Activated CD4-positive, CD25-positive, alpha-beta regulatory T cell treated with anti-CD3 and anti-CD28 coated beads, Interleukin-2, amount 50 U/mL, for 16 hours (primary cell): Measurements from ENCODE around the gene MED28.
"Not testable (repeated sequence)": the region's sequence is repeated elsewhere in the genome, so short reads cannot be mapped to it uniquely, and the experiment has no call there.

Source experiments
- DNase-seq: peaks from one replicate; pipeline ENCODE4 v3.0.0-alpha.2; 2020; ENCODE audit warnings: low read depth, low spot score

MED28 gene, protein sequence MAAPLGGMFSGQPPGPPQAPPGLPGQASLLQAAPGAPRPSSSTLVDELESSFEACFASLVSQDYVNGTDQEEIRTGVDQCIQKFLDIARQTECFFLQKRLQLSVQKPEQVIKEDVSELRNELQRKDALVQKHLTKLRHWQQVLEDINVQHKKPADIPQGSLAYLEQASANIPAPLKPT

DNA sequence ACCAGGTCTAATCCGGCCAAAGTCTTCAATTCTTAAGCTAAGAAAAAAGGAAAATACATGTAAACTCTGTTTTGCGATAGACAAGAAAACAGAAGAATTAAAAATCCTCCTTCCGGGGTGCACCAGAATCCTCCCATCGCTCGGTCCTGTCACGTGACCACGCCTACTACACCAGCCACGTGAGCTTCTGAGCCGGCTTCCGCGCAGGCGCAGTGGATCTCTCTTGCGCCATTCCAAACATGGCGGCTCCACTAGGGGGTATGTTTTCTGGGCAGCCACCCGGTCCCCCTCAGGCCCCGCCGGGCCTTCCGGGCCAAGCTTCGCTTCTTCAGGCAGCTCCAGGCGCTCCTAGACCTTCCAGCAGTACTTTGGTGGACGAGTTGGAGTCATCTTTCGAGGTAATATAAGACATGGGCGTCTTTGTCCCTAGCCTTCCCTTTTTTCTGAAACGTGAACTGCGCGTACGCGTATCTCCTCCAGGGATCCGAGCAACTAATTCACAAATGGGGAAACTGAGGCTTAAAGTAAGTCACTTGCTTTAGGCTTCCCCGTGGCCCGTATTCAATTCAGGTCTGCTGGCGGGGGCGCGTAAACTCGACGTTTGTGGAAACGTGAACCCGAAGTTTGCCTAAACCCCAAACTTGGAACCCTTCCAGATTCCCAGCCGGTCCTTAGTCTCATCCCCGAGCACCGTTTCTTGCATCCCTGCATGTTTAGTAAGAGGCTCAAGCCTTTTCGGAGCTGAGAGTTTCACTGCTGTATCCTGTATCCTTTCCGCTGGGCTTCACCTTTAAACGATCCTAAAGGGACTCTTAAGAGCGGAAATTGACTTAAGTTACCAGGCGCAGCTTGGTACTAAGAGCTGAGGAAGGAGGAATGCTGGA, at the start of gene MED28:
Gene MED28 (plus strand): TSS at position 226 of the 884 bp plus-strand sequence. CDS start 14 bp downstream, at position 240.
- DNase-seq, result peak; percentile 93

DNA sequence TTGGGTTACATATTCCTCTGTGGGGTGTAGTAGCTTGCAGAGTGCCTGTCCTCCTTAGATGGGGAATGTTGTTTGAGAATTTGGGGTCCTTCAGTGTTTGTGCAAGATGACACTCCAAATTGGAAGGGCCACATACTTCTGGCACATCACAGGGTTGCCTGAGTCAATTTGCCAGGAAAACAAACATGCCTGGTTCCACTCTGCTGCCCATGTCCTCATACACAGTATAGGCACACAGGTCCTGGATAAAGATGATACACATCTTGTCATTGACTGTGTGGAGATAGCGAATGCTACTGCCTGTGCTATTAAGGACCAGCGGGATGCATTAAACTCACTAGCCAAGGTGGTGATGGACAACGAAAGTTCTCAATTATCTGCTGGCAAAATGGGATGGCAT, 48.6 kb upstream of the MED28 start:
- DNase-seq, result no peak

DNA sequence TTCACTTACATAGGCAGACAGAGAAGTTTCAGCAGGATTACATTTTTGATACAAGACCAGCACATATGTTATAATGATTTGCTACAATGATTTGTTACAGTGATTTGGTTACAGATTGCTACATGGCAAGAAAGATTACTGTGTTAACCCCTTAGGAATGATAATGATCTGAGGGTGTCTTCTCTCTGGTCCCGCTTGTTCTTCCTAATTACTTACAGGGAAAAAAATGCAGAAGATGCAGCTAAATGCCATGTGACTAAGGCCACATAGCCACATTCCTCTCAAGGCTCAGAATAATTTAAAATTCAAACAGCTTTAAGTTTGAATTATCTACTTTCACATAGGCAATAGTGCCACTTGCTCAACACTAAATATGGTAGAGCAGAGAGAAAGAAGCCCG, 47.2 kb upstream of the MED28 start:
- DNase-seq, result no peak

DNA sequence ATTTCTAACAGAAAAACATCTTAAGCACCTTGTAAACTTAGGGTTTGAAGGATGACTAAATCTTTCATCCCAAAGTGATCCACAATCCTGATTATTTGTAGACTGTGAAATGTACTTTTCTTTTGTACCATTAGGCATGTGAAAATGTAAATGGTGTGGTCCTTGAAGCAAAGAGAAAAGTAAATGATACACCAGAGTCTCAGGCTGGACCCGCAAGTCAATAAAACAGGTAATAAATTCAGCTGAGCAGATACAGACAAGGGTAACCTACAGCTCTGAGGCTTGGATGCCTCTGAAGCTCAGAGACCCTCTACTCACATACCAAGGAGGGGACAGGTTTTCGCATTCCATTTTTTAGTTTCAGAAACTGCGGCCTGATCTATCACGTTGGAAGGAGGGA, 40.2 kb upstream of the MED28 start:
- no peak for DNase-seq

DNA sequence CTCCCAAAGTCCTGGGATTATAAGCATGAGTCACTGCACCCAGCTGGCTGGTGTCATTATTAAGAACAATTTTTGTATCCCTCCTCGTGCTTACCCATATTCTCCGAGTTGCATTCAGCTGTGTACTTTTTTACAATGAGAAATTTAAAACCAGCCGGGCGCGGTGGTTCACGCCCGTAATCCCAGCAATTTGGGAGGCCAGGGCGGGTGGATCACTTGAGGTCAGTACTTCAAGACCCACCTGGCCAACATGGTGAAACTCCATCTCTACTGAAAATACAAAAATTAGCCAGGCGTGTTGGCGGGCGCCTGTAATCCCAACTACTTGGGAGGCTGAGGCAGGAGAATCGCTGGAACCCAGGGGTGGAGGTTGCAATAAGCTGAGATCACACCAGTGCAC, 39.3 kb upstream of the MED28 start:
- not testable (repeated sequence) for DNase-seq

DNA sequence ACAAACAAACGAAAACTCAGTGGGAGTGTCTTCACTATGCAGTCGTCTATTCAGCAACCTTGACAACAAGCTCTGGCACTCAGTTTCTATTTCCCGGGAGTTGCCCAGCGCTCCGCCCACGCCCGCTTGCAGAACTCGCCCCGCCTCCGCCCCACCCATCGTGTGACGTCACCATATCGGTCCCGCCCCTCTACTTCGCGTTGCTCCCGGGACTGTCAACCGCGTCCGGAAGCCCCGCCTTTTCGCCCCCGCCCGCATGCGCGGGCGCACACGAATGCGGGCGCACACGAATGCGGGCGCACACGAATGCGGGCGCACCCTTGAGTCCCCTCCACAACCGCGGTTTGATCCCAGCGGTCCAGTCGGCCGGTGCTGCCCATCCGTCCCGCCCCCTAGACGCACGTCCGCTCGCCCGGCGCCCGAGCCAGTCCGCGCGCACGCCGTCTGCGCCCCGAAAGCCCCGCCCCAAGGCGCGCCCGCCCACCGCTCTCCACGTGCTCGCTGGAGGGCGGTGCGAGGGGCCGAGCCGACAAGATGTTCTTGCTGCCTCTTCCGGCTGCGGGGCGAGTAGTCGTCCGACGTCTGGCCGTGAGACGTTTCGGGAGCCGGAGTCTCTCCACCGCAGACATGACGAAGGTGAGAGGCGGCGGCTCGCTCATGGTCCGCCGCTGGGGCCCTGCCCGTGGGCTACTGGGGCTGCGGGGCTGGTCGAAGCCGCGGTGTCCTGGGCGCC, 37.3 kb upstream of the MED28 start, which contains the start of gene LAP3:
Gene LAP3 (plus strand): TSS at position 267 of the 733 bp plus-strand sequence. CDS start 268 bp downstream, at position 535.
- DNase-seq, result peak; percentile 99

DNA sequence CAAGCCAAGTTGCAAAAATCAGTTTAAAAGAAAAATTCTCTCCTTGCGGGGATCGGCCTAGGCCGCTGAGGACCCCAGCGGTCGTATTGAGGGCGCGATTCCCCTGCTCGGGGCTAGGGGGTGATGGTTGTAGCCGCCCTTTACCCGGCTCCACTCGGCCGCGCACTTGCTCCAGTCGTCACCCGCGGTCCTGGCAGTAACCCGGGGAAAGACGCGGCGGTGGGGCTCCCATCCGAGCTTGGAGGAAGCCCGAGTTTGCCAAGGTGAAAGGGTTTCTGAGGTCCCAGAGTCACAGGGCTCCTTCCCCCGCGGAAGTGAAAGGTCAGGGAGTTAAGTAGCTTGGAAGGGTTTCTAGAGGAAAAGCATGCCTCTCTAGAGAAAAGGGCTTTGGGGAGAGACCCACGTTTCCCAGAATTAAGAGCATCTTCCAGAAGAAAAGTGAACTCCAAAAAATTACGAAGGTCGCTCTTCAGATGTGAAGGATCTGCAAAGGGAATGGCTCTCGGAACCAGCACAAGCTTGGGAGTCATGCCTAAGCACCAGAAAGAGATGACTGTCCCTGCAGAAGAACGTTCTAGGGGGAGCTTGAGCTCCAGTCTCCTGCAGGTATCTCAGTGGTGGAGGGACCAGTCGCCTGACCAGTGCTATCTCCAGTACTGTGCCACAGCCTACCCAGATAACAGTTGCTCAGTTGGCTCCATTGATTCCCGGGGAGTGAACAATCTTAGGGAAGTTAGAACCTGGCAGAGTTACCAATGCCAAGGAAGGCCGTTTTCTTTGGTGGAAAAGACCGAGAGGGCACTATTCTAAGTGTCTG, 36.6 kb upstream of the MED28 start:
- DNase-seq, result no peak

DNA sequence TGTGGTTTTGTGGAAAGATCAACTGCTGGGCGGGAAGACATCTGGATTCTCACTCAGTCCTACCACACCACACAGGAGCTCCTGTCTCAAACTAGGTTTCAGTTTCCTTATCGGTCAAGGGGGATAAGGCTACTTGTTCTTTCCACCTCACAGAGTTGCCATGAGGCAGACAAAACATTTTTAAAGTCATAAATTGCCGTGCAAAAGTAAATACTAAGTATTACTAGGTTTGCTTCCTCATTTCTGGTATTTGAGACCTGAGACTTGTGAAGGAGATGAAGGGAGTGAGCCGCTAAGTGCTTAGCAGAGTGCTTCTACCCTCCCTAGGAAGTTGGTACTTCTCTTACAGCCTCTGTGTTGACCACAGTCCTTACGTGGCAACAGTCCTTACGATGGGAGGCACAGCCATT, 36.0 kb upstream of the MED28 start:
- DNase-seq, result no peak

DNA sequence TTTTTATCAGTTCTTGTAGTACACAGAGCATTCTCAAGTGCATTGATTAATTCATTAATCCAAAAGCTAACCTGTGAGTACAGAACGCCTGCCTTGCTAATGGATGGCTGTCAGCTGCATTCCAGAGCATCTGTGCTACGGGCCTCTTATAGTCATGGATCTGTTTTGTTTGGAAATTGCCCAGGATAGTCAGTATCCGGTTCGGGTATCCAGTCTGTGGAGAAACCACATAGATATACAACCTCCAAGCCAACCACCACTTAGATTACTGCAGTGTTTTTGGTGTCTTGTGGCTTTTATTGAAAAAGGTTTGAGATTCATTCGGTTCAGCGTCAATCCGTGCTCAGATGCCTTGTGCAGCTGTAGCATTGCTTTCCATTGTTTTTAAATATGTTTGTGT, 33.5 kb upstream of the MED28 start:
- no peak for DNase-seq

DNA sequence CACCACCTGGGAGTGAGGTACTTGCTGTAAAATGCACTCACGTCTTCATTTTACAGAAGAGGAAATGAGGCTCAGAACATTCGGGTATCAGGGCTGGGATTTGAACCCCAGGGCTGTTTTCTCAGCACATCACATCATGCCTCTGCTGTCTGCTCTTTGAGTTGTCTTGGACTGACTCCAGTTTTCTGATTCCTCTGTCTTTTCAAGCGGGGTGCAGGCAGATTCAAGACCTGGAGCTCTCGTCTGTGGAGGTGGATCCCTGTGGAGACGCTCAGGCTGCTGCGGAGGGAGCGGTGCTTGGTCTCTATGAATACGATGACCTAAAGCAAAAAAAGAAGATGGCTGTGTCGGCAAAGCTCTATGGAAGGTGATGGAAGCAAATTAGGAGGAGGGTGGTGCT, 31.2 kb upstream of the MED28 start:
- no peak for DNase-seq

DNA sequence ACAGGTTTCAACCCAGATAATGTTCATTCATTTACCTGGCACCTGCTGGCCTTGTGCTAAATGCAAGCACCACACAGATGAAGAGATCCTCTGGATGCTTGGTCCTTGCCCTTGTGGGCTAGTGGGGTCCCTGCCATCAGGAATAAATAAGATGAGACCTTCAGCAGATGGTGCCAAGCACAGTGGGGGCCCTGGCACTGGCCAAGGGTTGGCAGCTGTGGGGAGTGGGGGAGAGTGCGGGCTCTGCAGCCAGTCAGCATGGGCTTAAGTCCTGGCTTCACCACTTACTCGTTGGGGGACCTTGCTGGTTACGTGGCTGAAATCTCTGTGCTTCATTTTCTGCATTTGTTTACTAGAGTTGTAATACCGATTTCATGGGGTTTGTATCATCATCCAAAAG, 30.5 kb upstream of the MED28 start:
- DNase-seq, result no peak

DNA sequence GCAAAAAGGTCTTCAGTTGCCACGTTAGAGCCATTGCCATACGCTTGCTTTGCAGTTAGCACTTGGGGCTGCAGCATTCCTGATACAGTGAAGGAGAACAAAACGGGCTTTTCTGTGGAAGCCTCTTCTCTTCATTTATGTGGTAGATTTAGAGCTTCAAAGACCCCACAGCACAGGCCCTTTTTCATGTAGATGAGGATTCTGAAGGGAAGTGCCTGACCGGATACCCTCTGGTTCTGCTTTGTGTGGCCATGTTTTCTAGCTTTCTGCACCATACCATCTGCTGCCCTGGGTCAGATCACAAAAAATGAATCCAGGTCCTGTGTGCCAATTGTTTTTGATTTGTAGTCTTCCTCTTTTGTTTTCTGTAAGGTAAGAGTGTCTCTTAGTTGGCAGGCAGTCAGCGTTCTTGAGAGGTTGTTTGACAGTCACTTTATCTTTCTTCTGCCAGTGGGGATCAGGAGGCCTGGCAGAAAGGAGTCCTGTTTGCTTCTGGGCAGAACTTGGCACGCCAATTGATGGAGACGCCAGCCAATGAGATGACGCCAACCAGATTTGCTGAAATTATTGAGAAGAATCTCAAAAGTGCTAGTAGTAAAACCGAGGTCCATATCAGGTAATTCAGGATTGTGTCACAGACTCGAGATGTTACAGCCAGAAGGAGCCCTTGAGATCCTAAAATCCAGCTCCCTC, 29.8 kb upstream of the MED28 start:
- no peak for DNase-seq

DNA sequence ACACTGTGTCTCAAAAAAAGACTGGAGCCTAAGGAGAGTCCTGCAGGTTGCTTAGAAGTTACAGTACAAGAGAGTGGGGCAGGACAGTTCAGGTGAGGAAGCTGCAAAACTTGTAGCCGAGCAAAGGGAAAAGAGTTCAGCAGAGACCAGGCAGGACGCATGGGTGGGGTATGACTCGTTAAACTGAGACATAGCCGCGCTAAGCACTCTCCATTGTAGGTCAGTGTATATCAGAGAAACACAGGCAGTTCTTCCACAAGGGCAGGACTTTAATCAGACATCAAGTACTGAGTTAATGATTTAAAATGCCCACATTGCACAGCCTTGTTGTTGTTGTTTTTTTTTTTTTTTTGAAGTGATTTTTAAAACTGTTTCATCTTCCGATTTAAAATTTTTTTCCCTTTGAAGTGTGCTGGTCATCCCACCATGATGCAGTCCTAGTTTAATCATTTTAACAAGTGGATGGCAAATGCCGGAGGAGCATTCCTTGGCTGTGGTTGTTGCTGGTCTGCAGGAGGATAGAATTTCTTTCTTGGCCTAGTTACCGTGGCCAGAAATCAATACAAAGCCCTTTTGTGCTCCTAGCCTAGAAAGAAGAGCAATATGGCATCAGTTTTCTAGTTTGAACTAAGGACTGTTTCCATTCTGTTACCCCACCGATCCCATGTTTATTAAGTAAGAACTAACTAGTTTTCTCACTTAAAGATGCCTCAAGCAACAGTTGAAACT, 27.2 kb upstream of the MED28 start:
- DNase-seq, result no peak

DNA sequence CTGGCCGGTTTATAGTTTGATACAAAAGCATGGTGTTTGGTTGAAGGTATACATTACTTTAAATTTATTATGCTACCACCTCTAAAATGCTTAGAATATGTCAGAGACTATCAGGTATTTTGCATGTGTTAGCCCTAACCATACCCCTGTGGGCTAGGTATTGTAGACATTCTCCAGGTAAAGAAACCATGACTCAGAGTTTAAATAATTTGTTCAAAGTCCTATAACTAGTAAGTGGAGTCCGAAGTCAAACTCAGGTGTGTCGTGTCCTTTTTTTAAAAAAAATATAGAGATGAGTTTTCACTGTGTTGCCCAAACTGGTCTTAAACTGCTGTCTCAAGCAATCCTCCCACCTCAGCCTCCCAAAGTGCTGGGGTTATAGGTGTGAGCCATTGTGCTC, 25.1 kb upstream of the MED28 start:
- DNase-seq, result no peak

DNA sequence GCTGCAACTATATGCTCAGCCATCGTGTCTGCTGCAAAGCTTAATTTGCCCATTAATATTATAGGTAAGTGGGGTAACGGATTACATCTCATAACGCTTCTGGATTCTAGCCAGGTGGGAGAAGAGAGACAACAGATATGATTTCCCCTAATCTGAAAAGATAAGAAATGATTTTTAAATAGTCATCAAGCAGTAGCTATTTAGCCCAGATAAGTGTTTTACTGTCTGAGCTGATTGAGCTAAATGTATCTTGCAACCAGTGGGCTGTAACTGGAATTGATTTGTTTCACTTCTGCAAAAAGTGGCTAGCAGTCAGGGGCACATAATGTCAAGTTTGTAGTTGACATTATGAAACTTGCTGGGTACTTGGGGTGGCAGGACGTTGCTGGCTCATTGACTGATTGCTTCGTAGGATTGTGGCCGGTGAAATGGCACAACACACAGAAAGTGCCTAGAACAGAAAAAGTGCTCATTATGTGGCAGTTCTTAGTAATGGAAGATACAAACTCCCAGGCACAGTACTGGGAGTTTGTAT, 18.9 kb upstream of the MED28 start:
- DNase-seq, result no peak

DNA sequence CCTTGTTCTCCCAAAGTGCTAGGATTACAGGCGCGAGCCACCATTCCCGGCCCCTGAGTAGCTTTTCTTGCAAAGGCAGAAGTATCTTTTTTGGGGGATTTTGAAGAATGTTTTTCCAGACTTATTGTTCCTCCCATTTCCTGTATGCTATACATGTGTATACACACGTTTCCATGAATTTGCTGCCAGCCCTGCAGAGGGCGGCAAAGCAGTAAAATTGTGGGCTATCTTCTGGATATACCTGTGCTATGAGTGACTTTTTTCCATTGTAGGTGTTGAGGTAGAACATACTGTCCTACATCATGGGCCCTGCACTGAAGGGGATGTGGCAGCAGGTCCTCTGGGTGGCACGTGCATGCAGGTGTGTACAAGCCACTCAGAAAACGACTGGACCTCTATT, 16.9 kb upstream of the MED28 start:
- DNase-seq, result no peak

DNA sequence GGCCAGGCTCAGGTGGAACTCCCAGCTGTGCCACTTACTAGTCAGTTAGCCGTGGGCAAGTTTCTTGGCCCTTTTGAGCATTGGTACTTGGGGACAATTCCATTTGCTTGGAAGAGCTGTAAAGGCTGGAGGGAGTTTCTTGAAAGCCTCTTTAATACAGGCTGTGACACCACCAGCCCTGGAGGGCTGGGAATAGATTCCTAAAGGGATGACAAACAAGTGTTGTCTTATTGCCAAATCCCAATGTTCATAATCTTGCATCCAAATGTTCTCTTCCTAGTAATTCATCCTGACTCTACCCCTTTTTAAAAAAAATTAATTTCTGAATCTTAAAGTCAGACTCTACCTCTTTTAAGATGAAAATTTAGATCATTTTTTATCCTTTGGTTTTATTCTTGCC, 14.6 kb upstream of the MED28 start:
- no peak for DNase-seq

DNA sequence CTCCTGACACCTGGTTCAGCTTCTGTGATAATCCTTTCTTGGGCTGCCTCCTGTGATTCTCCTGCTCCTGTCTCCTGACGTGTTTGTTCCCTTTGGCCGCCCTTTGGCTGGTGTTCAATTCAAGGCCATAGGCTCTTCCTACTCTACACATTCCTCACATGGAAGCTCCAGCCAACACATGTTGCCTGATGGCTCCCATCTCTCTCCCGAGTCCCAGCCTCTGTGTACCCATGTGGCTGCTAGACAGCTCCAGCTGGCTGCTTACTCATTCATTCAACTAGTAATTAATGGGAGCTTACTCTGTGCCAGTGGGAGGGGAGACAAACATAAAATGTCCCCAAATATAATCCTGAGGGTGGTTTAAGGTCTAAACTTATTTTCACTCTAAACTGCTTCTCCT, 9.2 kb upstream of the MED28 start:
- DNase-seq, result no peak

DNA sequence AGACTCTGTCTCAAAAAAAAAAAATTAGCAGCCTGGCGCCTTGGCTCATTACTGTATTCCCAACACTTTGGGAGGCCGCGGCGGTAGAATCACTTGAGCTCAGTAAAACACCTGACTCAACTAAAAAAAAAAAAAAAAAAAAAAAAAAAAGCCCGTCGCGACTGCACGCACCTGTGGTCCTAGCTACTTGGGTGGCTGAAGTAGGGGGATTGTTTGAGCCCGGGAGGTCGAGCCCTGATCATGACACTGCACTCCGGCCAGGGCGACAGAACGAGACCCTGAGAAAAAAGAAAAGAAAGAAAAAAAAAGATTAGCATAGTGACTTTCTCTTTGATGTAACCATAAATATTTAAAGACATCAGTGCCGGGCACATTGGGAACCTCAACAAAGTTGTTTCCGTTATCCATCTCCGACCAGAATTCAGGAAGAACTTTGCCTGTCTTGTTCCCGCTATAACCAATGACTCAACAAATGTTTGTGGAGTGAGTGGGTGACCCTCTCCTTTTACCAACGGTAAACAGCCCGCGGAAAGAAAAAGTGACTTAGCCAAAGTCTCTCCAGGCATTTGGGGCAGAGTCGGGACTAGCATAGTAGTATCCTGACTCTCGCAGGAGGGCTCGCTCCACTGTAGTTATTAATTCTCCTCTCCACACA, 553 bp upstream of the MED28 start:
- no peak for DNase-seq

DNA sequence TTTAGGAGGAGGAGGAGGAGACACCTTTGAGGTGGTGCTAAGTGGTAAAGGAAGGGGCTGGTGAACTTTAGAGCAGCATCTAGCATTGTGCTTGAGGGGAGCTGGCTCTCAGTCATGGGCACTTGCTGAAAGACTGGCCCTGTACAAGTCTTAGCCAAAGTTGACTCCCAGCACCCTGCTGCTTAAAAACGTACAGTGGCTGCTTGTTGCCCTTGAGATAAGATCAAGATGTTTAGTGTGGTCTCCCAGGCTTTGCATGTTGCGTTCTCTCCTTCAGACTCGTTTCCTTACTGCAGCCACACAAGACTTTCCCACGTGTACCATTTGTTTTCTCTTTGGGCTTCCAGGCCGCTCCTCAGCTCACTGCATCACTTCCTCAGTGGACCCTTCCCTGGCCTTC, 1.8 kb downstream of the MED28 start:
- DNase-seq, result no peak
